ENCODE results near the gene CPTP.
"Not testable (repeated sequence)": the region's sequence is repeated elsewhere in the genome, so short reads cannot be mapped to it uniquely, and the experiment has no call there.

CPTP gene

GRCh38 chr1:1359664-1360468 lies 35.3 kb downstream of the CPTP start:
- DNase-seq = no peak

GRCh38 chr1:1360506-1361169 lies 36.0 kb downstream of the CPTP start:
- peak in 2 of 56 donors; percentile 14 for DNase-seq

- no peak for DNase-seq
These were observed 36.8 kb downstream of the CPTP start for GRCh38 chr1:1361233-1361981.

GRCh38 chr1:1361982-1362423 lies 37.4 kb downstream of the CPTP start:
- no peak for DNase-seq

GRCh38 chr1:1364266-1364665 lies 39.7 kb downstream of the CPTP start:
- DNase-seq = no peak

GRCh38 chr1:1365875-1366698 lies 41.5 kb downstream of the CPTP start:
- no peak for DNase-seq

- no peak for DNase-seq
These were observed 42.1 kb downstream of the CPTP start for GRCh38 chr1:1366699-1367066.

GRCh38 chr1:1367315-1367714 lies 42.7 kb downstream of the CPTP start:
- no peak for DNase-seq

- not testable (repeated sequence) for DNase-seq
These were observed 45.5 kb downstream of the CPTP start for GRCh38 chr1:1370094-1370493.

GRCh38 chr1:1370771-1371300 lies 46.2 kb downstream of the CPTP start:
- no peak for DNase-seq

- no peak for DNase-seq
These were observed 46.8 kb downstream of the CPTP start for GRCh38 chr1:1371364-1371745.

- peak in 23 of 56 donors; percentile 9 to 67 (median 33) for DNase-seq
These were observed 47.4 kb downstream of the CPTP start for GRCh38 chr1:1371746-1372711.

GRCh38 chr1:1373051-1373814 lies 48.6 kb downstream of the CPTP start:
- DNase-seq = no peak

GRCh38 chr1:1373815-1374588 lies 49.4 kb downstream of the CPTP start:
- no peak for DNase-seq

GRCh38 chr1:1374589-1374928 lies 50.0 kb downstream of the CPTP start:
- no peak for DNase-seq

GRCh38 chr1:1374929-1375662 lies 50.5 kb downstream of the CPTP start, which contains the start of gene AURKAIP1:
Gene AURKAIP1, minus strand, starts transcription at chr1:1375207. Its CDS starts 451 bp downstream, at chr1:1374756.
- DNase-seq = peak; percentile 86 to 100 (median 98)

GRCh38 chr1:1376551-1377226 lies 52.1 kb downstream of the CPTP start:
- no peak for DNase-seq
